HG02884 (cell line): Measurements from ENCODE around the gene ELP5.
A peak's percentile ranks its signal among the peaks of the same experiment; 100 is the strongest.

Experiments used
- ATAC-seq: cut with Tn5 transposase; IDR thresholded peaks from one replicate; pipeline ENCODE4 v1.9.1; 2021; ENCODE audit warnings: mild to moderate bottlenecking, moderate library complexity; ENCODE audit not compliant: unreplicated experiment

ELP5 gene

DNA sequence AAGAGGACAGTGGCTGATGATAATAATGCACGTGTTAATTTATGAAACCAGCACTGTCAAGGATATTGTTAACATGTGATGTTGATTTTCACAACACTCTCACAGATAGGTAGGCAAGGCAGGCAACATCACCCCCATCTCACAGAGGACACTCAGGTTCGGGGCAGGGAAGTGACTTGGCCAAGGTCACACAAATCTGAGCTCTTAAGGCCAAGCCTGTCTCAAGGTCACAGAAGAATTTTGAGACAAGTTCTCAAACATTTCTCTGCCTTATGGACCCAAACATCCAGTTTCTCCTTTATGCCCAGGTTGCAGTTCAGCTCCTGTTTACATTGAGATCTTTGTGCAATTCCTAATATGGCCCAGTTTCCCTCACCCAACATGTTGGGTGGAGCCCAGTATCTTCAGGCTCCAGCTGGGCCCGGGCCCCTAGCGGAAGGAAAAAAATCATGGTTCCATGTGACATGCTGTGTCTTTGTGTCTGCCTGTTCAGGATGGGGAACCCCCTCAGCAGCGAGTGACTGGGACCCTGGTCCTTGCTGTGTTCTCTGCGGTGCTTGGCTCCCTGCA lies 30.8 kb downstream of the ELP5 start:
- ATAC-seq: no peak

DNA sequence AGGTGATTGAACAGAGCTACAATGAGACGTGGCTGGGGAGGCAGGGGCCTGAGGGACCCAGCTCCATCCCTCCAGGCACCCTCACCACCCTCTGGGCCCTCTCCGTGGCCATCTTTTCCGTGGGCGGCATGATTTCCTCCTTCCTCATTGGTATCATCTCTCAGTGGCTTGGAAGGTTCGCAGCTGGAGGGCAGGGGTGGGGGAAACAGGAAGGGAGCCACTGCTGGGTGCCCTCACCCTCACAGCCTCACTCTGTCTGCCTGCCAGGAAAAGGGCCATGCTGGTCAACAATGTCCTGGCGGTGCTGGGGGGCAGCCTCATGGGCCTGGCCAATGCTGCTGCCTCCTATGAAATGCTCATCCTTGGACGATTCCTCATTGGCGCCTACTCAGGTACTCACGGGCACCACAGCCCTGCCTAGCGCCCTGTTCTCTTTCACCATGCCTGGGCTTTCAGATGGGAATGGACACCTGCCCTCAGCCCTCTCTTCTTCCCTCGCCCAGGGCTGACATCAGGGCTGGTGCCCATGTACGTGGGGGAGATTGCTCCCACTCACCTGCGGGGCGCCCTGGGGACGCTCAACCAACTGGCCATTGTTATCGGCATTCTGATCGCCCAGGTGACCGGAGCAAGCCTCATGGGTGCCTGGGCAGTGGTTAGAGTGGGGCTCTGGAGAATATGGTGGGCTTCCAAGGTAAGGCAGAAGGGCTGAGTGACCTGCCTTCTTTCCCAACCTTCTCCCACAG lies 31.6 kb downstream of the ELP5 start:
- ATAC-seq: no peak

DNA sequence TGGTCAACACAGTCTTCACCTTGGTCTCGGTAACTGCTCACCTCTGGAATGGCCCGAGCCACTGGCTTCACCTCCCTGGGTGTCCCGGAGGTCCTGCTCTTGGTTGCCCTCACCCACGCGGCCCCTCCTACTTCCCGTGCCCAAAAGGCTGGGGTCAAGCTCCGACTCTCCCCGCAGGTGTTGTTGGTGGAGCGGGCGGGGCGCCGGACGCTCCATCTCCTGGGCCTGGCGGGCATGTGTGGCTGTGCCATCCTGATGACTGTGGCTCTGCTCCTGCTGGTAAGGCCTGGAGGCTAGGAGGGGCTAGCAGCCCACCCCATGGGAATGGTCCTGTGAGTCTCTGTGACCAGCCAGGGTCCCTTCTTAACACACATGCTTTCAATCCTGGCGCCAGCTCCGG lies 32.9 kb downstream of the ELP5 start:
- no peak for ATAC-seq

DNA sequence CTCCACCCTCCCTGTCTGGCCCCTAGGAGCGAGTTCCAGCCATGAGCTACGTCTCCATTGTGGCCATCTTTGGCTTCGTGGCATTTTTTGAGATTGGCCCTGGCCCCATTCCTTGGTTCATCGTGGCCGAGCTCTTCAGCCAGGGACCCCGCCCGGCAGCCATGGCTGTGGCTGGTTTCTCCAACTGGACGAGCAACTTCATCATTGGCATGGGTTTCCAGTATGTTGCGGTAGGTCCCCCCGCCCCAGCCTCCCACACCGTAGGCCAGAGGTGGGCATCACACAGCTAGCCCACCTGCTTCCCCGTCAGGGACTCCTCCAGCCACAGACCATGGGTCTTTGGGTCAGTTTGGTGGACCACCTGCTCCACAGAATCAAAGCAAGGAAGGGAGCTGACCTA lies 33.7 kb downstream of the ELP5 start:
- ATAC-seq: no peak

DNA sequence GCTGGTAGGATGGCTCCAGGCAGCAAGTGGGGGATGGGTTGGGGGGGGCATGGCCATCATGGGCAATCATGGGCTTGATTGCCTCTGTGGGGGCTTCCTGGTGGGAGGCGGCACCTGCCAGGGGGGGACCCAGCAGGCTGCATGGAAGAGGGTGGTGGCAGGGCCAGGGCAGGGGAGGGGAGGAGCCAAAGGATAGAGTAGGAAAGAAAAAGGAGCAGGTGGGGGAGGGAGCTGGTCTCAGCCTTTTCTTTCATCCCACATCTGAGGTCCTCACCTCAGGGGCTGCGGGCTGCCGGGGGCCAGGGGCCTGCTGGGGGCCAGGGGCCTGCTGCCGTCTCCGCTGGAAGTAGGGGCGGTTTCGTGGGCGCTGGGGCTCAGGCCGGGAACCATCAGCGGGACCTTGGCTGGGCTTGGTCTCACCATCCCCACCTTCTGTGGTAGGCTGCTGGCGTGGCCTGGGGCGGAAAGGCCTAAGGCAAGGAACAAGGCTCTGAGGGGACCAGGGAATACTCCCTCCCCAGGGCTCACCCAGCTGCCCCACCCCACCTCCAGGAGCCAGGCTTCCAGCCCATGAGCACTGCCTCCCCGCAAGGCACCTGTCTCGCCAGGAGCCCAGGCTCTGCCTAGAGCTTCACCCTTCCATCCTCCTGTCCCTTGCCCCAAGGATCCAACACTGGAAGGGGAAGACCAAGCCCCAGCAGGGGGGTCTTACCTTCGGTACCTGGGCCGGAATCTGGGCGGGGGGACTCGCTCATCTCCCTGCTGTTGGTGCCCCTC lies 37.4 kb downstream of the ELP5 start:
- ATAC-seq: no peak

DNA sequence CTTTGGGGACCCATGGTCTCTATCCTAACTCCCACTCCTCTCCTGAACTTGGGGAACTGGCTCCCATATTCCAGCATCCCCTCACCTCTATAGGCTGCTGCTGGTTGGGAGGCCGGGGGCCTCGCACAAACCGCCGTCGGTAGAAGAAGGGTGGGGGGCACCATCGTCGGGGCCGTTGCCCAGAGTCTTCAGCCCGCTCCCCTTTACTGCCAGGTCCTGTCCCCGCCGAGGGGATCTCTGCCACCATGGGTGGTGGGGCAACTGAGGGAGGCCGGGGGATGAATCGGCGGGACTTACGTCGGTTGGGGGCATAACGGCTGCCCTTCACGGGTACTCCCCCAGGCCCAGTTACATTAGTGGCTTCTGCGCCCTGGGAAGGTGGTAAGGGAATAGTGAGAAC lies 38.2 kb downstream of the ELP5 start:
- no peak for ATAC-seq

DNA sequence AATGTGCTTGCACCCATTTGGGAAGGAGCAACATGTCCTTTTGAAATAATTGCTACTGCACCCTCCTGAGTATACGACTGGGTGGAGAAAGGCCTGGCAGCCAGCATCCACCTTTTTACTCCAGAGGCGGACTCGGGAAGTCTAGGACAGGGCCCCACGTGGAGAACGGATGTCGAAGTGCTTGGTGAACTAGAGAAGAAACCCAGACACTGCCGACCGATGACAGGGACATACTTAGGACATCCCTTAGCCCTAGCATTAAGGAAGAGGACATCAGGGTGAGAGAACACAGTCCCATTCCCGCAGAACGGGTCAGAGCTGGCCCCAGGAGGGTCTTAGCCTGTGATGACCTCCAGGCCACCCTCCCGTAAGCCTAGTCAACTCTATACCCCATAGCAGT lies 38.7 kb downstream of the ELP5 start:
- ATAC-seq: no peak

DNA sequence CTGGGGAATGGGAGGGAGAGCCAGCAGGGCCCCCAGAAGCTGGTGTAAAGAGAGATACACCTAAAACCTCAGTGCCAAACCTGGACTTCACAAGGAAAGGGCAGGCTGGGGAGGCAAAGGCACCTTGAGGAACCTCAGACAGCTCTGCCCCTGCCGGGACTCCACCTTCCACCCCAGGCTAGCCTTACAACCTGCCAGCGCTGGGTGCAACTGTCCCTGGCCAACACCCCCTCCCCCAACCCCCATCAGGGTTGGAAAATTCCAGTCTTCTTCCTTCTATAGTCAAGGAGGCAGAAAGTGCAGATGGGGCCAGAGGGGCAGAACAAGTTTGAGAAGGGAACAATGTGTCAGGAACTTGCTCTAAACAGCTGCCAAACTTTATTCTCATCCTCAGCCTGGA lies 40.2 kb downstream of the ELP5 start:
- no peak for ATAC-seq

DNA sequence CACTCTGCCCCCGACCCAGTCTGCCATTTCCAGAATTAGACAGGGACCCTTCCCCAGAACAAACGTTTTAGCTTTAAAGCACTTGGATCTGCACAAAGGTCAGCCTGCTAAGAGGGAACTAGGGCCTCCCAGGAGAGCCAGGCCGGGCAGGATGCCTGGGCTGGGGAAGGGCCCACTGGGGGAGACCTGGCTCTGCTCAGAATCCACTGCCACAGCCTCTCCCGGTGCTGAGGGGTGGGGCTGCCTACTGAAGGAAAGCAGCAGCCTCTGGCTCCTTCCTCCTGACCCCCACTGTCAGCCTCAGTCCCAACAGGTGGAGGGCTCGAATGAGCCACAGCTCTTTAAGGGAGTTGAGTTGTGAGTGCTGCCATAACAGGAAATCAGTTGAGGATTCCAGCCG lies 40.7 kb downstream of the ELP5 start:
- ATAC-seq: no peak

DNA sequence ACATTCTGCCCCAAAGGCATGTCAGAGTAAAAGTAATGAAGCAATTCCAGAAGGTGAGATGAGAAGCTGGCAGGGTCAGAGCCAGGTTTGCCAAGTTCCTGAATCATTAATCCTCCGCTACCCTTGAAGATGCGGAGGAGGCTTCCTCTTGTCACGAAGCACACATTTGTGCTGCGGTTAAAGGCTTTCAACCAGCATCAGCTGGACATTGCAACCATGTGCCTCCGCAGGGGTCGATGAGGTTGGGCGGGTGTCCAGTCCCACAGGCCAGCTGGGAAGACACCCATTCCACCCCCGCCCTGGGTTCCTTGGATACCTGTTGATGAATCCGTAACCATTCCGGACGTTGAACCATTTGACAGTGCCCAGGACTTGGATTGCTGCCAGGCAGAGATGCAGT lies 41.1 kb downstream of the ELP5 start:
- ATAC-seq: no peak

DNA sequence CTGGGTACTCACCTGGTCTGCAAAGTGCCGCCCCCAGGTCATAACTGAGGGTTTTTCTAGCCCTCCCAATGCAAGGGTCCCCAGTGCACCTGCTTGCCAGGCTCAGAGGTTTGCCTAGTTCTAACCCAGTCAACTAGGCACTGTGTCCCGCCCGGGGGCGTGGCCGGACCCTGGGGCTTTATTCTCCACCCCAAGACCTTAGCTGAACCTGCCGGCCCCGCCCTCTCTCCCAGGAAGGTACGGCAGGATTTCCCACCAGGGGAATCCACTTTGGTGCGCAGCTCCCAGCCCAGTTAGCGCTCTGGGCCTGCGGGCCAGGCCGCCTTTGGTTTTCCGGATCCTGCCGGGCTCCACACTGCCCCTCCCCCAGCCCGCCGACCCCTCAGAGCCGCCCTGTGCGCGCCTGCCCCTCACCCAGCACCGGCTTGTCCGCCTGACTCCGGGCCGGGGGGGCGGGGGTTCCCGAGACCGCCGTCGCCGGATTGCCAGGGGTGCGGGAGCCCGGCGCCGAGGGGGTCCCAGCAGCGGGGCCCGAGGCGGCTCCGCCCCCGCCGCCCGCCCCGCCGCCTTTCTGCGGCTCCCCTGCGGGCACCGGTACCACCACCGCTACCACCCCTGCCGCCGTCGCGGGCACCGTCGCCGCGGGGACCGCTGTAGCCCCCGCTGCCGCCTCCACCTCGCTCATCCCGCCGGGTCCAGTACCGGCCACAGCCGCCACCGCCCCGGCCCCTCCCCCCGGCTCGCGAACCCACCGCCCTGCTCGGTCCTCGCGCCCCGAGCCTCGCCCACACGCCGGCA lies 42.0 kb downstream of the ELP5 start:
- no peak for ATAC-seq

DNA sequence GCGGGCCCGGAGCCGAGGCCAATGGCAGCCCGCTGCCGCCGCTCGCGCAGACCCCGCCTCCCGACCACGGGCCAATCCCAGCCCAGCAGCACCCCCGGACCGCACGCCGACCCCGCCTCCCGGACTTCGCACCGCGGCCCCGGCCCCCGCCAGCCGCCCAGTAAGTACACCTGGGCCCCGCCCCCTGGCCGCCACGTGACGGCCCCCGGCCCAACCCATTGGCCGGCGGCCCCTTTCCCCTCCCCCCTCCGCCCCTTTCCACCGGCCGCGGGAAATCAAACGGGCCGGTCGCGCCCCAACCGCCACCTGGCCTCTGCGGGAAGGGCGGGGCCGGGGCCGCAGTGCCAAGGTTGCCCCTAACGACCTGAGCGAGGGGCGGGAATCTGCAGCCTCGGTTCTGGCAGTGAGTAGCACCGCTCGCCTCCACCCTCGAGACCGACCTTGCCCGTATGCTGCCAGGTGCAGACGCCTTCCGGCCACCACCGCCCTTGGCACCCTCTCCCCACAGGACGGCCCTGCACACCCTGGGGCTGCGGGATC lies 42.7 kb downstream of the ELP5 start, which contains the start of gene YBX2:
TSS of gene YBX2 (minus strand) at position 26 of the 540 bp plus-strand sequence. CDS start 139 bp downstream, outside the sequence.
- no peak for ATAC-seq

DNA sequence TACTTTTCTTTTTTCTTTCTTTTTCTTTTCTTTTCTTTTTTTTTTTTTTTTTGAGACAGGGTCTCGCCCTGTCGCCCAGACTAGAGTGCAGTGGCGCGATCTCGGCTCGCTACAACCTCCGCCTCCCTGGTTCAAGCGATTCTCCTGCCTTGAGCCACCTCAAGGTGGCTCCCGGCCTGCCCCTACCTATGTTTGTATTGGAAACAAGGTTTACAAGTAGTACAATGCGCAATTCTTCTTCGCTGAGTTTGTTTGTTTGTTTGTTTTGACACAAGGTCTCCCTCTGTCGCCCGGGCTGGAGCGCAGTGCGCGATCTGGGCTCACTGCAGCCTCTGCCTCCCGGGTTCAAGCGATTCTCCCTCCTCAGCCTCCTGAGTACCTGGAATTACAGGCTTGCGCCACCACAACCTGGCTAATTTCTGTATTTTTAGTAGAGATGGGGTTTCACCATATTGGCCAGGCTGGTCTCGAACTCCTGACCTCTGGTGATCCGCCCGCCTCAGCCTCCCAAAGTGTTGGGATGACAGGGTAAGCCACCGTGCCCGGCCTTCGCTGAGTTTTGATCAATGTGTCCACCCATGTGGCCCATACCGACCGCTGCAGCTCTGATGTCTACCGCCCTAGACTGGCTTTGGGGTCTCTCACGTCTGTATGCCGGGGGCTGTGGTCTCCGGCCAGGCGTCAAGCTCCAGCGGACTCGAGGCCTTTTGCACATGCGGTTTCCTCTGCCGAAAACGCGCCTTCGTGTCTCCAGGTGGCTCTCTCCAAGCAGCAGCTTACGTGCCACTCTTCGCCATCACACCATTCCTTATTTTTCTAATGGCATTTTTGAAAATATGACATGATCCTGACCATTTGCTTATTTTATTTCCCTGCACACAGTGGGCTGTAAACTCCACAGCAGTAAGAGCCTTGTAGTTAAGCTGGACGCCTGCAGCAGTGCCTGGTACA lies 43.5 kb downstream of the ELP5 start:
- no peak for ATAC-seq

DNA sequence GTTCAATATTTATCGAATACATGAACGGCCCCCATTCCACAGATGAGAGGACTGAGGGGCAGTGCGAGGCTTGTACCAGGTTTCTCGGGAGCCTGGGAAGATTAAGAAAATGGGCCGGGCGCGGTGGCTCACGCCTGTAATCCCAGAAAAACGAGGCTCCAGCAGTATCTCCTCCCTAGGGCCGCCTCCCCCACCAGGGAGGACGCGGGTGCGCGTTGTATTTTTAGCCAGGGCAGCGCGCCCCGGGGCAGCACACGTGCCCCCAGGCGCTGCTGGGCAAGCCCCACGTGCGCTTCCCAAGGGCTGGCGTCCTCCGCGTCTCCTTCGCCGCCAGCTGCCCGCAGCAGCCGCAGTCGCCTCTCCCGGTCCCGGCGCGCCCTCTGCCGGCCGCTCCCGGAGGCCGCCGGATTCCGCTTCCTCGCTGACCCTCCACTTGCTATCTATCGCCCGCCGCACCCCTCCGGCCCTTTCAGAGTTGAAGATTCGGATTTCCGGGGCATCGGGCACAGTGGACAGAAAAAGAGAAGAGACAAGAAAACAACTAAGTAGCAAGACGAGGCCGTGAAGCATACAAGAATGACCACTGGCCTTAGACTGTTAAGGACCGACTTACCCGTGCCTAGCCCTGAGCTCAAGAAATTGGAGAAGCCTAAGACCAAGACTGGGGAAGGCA lies 44.3 kb downstream of the ELP5 start:
- no peak for ATAC-seq

DNA sequence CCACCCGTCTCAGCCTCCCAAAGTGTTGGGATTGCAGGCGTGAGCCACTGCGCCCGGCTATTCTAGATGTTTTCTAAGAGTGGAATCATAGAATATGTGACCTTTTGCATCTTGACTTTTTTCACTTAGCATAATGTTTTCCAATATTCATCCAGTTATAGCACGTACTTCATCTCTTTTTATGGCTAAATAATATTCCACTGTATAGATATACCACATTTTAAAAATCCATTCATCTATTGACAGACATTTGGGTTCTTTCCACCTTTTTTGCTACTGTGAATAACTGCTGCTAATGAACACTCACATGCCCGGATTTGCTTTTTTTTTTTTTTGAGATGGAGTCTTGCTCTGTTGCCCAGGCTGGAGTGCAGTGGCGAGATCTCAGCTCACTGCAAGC lies 52.2 kb downstream of the ELP5 start:
- no peak for ATAC-seq

DNA sequence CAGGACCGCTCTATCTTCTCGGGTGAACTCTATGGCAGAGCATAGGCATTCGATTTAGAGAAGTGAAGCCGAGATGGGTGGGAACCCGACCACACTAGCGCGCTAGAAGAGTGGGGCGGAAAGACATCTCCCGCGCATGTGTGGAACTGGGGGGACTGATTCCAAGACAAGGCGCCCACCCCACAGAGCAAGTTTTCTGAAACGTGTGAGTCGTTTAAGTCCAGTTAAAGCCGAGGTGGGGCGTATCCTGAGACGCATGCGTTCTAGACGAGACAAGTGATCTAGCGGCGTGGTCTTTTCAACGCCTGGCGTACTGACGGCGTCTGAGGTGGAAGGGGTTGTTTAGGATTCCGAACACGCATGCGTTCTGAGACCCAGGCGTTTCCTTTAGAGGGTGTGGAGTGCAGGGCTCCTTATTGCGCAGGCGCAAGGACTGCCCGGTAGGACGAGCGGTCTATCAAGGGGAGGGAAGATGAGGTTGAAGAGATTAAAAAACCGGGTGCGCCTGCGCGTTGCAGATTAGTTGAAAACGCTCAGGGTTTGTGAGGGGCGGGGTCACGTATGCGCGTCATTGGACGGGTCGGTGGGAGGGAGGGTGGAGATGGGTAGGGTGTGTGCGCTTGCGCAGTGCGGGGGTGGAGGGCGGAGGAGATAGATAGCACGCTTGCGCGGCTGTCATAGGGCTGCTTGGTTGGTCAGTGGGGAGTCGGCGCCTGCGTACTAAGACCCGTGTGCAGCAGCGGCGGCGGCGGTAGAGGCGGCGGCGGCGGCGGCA lies 55.1 kb downstream of the ELP5 start, which contains the start of gene EIF5A:
TSS of gene EIF5A (plus strand) at position 718 of the 775 bp plus-strand sequence. CDS start 2,008 bp downstream, outside the sequence.
- ATAC-seq: peak; percentile 61

DNA sequence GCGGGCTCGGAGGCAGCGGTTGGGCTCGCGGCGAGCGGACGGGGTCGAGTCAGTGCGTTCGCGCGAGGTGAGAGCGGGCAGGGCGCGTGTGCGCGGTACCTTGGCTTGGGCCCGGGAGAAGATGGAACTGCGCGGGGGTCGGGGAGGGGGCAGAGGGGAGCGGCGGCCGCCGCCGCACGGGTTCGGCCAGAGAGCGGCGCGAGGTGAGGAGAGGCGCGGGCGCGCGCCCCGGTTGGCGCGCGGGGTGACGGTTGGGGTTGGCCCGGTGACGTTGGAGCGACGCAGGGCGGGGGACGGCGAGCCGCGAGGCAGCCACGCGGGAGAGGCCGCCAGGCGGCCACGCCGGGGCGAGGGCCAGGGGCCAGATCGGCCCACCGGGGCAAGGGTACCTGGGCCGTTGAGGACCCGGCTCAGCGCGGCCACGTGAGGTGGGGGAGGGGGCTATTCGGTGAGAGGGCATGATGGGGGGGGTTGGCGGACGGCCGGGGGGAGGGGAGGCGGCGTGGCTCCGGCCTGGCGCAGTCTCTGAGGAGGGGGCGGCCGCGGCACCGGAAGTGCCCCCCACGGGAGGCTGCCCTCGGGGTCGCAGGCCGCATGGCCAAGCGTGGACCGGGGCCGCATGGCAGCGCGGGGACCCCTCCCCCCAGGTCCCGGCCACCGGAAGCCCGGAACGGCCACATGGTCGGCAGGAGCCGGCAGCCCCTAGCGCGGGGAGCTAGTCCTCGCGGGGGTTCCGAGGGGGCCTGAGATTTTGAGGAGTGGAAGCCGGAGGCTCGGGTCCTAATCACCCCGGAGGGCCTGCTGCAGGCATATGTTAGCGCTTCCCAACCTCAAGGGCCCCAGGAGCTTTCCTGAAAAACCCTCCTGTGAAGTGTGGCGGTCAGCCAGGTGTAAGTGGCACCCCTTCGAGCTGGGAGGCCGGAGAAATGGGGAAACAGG lies 55.9 kb downstream of the ELP5 start:
- no peak for ATAC-seq
